ENCODE results near the gene LMF1. TPM values are rescaled to one million over a fixed set of nuclear protein-coding genes. Genes with fewer than 3 reads are reported as not detected.

Gene LMF1
- total RNA-seq, 1 donor from 2014 or later, result 26.0 TPM

DNA sequence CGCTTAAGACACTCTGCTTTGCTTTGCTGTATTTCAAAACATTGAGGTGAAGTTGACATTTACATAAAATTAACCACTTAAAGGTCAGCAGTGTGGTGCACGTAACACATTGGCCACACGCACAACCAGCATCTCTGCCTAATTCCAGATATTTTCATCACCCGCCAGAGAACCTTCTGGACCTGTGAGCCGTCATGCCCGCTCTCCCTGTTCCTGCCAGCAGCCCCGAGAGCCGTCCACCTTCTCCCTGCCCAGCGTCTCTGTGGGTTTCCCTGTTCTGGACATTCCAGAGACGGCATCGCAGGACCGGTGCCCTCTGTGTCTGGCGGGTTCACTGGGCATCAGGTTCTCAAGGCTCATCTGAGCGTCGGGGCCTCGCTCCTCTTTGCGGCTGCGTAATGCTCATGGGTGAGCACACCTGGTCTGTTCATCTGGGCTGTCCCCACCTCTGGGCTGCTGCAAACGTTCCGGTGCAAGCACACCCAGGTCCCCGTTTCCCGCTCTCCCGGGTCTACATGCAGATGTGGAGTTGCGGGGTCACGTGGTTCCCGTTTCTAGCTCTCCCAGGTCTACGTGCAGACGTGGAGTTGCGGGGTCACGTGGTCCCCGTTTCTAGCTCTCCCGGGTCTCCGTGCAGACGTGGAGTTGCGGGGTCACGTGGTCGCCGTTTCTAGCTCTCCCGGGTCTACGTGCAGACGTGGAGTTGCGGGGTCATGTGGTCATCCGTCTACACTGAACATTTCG, 122.1 kb downstream of the LMF1 start:
- no peaks in the 10 kb centered on the region for H3K27me3 ChIP-seq
- intact Hi-C loops (cut with DNase I), result no loop called here
- no peaks in the 10 kb centered on the region for H3K4me1 ChIP-seq
- H3K4me3 ChIP-seq, result no peak overlapping the region
- no peaks in the 10 kb centered on the region for H3K9me3 ChIP-seq
- DNase-seq (ENCODE audit: extremely low spot score in 2 of 2), result no peak
- no peaks in the 10 kb centered on the region for H3K36me3 ChIP-seq
- H3K27ac ChIP-seq, result no peak overlapping the region
- TF ChIP-seq, protein P1, sequence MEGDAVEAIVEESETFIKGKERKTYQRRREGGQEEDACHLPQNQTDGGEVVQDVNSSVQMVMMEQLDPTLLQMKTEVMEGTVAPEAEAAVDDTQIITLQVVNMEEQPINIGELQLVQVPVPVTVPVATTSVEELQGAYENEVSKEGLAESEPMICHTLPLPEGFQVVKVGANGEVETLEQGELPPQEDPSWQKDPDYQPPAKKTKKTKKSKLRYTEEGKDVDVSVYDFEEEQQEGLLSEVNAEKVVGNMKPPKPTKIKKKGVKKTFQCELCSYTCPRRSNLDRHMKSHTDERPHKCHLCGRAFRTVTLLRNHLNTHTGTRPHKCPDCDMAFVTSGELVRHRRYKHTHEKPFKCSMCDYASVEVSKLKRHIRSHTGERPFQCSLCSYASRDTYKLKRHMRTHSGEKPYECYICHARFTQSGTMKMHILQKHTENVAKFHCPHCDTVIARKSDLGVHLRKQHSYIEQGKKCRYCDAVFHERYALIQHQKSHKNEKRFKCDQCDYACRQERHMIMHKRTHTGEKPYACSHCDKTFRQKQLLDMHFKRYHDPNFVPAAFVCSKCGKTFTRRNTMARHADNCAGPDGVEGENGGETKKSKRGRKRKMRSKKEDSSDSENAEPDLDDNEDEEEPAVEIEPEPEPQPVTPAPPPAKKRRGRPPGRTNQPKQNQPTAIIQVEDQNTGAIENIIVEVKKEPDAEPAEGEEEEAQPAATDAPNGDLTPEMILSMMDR (IDR thresholded peaks at IDR 0.05), result no peak
- TF ChIP-seq POLR2A (IDR thresholded peaks at IDR 0.05), result no peak
- TF ChIP-seq POLR2AphosphoS5 (IDR thresholded peaks at IDR 0.05; ENCODE audit: insufficient read depth in 1 of 2, low read depth in 1 of 2), result no peak

- no peak for TF ChIP-seq POLR2A (IDR thresholded peaks at IDR 0.05)
- no peak for TF ChIP-seq POLR2AphosphoS5 (IDR thresholded peaks at IDR 0.05; ENCODE audit: insufficient read depth in 1 of 2, low read depth in 1 of 2)
- TF ChIP-seq, protein P1 (IDR thresholded peaks at IDR 0.05), result no peak
- intact Hi-C loops (cut with DNase I), result no loop called here
Measured at GRCh38 chr16:847681-848445, 122.9 kb downstream of the LMF1 start.

GRCh38 chr16:847151-847550, 123.6 kb downstream of the LMF1 start:
- TF ChIP-seq, protein P1 (IDR thresholded peaks at IDR 0.05), result no peak
- TF ChIP-seq POLR2A (IDR thresholded peaks at IDR 0.05), result no peak
- no peak for TF ChIP-seq POLR2AphosphoS5 (IDR thresholded peaks at IDR 0.05; ENCODE audit: insufficient read depth in 1 of 2, low read depth in 1 of 2)
- H3K4me1 ChIP-seq, result no peaks in the 10 kb centered on the region
- H3K27ac ChIP-seq, result no peak overlapping the region
- H3K36me3 ChIP-seq, result no peaks in the 10 kb centered on the region
- intact Hi-C loops (cut with DNase I), result no loop called here
- H3K9me3 ChIP-seq, result no peaks in the 10 kb centered on the region
- no peaks in the 10 kb centered on the region for H3K27me3 ChIP-seq
- no peak overlapping the region for H3K4me3 ChIP-seq
- no peak for DNase-seq (ENCODE audit: extremely low spot score in 2 of 2)

More at GRCh38 chr16:847681-848445, 122.9 kb downstream of the LMF1 start:
- DNase-seq (ENCODE audit: extremely low spot score in 2 of 2), result no peak
- Histone ChIP-seq H3K9me3 (no peaks in the 10 kb centered on the region), H3K27ac (no peak overlapping the region), H3K36me3 (no peaks in the 10 kb centered on the region), H3K27me3 (no peaks in the 10 kb centered on the region), H3K4me1 (no peaks in the 10 kb centered on the region), H3K4me3 (no peak overlapping the region)

GRCh38 chr16:845351-845745, 125.4 kb downstream of the LMF1 start:
- TF ChIP-seq, protein P1 (IDR thresholded peaks at IDR 0.05), result no peak
- TF ChIP-seq POLR2A (IDR thresholded peaks at IDR 0.05) (no peak), POLR2AphosphoS5 (IDR thresholded peaks at IDR 0.05; ENCODE audit: insufficient read depth in 1 of 2, low read depth in 1 of 2) (no peak)
- no peak for DNase-seq (ENCODE audit: extremely low spot score in 2 of 2)
- intact Hi-C loops (cut with DNase I), result no loop called here

More at GRCh38 chr16:845351-845745, 125.4 kb downstream of the LMF1 start:
- H3K4me3 ChIP-seq, result no peak overlapping the region
- no peaks in the 10 kb centered on the region for H3K9me3 ChIP-seq
- no peaks in the 10 kb centered on the region for H3K36me3 ChIP-seq
- H3K4me1 ChIP-seq, result no peaks in the 10 kb centered on the region
- no peak overlapping the region for H3K27ac ChIP-seq
- H3K27me3 ChIP-seq, result no peaks in the 10 kb centered on the region

Measured in vagina (tissue), 2 donors.